MM.1S (cell line): Measurements from ENCODE around the gene PRKRA.
A peak's percentile ranks its signal among the peaks of the same experiment; 100 is the strongest.
"Not testable (repeated sequence)": the region's sequence is repeated elsewhere in the genome, so short reads cannot be mapped to it uniquely, and the experiment has no call there.

Source experiments
- DNase-seq: peaks from one replicate; pipeline ENCODE4 v3.0.0-alpha.2; 2015
- H2AFZ ChIP-seq: fragments of 300-600 bp; sonication (generic); 2 replicates; pipeline ENCODE4 v1.6.0; 2016; ENCODE audit warnings: antibody characterized with exemption, low read length
- H3F3A ChIP-seq: fragments of 300-600 bp; sonication (generic); 2 replicates; pipeline ENCODE4 v1.6.1; 2016; ENCODE audit warnings: mild to moderate bottlenecking, antibody characterized with exemption, low read length, moderate library complexity, mixed read lengths; ENCODE audit not compliant: insufficient read depth
- H3K27ac ChIP-seq: fragments of 300-600 bp; sonication (generic); 2 replicates; pipeline ENCODE4 v1.5.1; 2016; ENCODE audit warnings: mild to moderate bottlenecking, low read length
- H3K27me3 ChIP-seq: fragments of 300-600 bp; sonication (generic); replicated peaks from 2 replicates; pipeline ENCODE4 v1.6.0; 2016; ENCODE audit warnings: low read length; ENCODE audit not compliant: insufficient read depth
- H3K36me3 ChIP-seq: fragments of 300-600 bp; sonication (generic); replicated peaks from 2 replicates; pipeline ENCODE4 v1.6.1; 2016; ENCODE audit warnings: mild to moderate bottlenecking, low read length, mixed read lengths; ENCODE audit not compliant: insufficient read depth
- H3K4me1 ChIP-seq: fragments of 300-600 bp; sonication (generic); 2 replicates; pipeline ENCODE4 v1.6.1; 2016; ENCODE audit warnings: low read length, mixed read lengths
- H3K4me2 ChIP-seq: fragments of 300-600 bp; sonication (generic); 2 replicates; pipeline ENCODE4 v1.6.0; 2016; ENCODE audit warnings: low read depth, low read length
- H3K4me3 ChIP-seq: fragments of 300-600 bp; sonication (generic); 2 replicates; pipeline ENCODE4 v1.5.1; 2016; ENCODE audit warnings: low read length, mixed read lengths
- H3K79me2 ChIP-seq: fragments of 300-600 bp; sonication (generic); 2 replicates; pipeline ENCODE4 v1.6.1; 2016; ENCODE audit warnings: mixed run types, low read length, mixed read lengths
- H3K9ac ChIP-seq: fragments of 300-600 bp; sonication (generic); 2 replicates; pipeline ENCODE4 v1.6.1; 2016; ENCODE audit warnings: low read length, mixed read lengths
- H3K9me2 ChIP-seq: fragments of 300-600 bp; sonication (generic); replicated peaks from 2 replicates; pipeline ENCODE4 v1.6.1; 2016; ENCODE audit warnings: mild to moderate bottlenecking, low read length, mixed read lengths; ENCODE audit not compliant: insufficient read depth
- H3K9me3 ChIP-seq: fragments of 300-600 bp; sonication (generic); replicated peaks from 2 replicates; pipeline ENCODE4 v1.6.1; 2016; ENCODE audit warnings: mild to moderate bottlenecking, low read length, mixed read lengths; ENCODE audit not compliant: insufficient read depth
- H4K20me1 ChIP-seq: fragments of 300-600 bp; sonication (generic); 2 replicates; pipeline ENCODE4 v1.6.1; 2016; ENCODE audit warnings: mild to moderate bottlenecking, low read length, moderate library complexity, mixed read lengths; ENCODE audit not compliant: insufficient read depth
- EZH2 ChIP-seq: fragments of 300-600 bp; sonication (generic); optimal IDR thresholded peaks from 2 replicates; pipeline ENCODE3; 2017; ENCODE audit warnings: low read depth, mild to moderate bottlenecking, antibody characterized with exemption, low read length, mixed read lengths
- EZH2phosphoT487 ChIP-seq: fragments of 300-600 bp; sonication (generic); IDR thresholded peaks from 2 replicates; pipeline ENCODE4 v1.6.1; 2018; ENCODE audit warnings: antibody characterized with exemption, low read length
- TF ChIP-seq, protein P1 (sequence below): fragments of 300-600 bp; sonication (generic); IDR thresholded peaks from 2 replicates; pipeline ENCODE4 v1.5.1; 2016; ENCODE audit warnings: antibody characterized with exemption, low read length, mixed read lengths

Gene PRKRA

DNA sequence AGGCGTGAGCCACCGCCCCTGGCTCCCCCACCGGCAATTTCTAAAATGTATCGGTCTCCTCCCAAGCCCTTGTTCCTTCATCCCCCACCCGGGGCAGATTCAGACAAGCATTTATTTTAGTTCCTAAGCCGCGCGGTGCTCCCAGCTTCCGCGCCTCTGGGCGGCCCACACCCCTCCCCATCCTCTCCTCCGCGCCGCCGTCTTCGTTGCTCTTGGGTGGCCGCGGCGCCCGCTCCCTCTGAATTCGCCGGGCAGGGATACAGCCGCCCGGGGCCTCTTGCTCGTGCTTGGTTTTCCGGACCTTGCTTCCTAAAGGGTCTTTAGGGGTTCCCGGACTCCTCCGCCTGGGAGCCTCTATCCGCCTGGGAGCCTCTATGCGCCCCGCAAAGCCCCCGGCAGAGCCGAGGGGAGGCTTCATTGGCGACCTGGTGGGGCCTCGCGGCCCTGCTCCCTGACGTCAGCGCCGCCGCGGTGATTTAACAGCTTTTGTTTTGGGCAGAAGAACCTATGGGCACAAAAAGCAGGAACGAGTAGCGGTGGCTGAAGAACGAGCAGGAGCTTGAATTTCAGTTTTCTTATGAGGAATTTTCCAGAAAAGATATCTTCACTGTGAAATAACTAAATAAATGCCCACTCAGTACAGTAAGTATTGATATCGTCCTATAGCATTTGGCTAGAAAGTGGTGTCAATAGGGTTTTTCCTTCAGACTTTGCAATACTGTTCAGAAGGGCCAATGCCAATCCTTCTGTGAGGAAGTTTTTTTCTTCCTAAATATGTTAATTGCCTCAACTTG lies 37.3 kb downstream of the PRKRA start:
- Histone ChIP-seq H3K79me2 (no peaks in the 10 kb centered on the region), H2AFZ (peak overlapping the region; percentile 92), H3K4me2 (peak overlapping the region; percentile 48), H3K27ac (peak overlapping the region; percentile 80), H3K4me3 (peak overlapping the region; percentile 65), H3K9ac (peak overlapping the region; percentile 88), H3K27me3 (no peaks in the 10 kb centered on the region), H3K9me3 (no peaks in the 10 kb centered on the region), H3K36me3 (no peaks in the 10 kb centered on the region), H3K9me2 (no peaks in the 10 kb centered on the region), H4K20me1 (no peaks in the 10 kb centered on the region), H3K4me1 (peaks cover 5% of the 10 kb centered on the region; the same call in 1 of the 2 replicates), H3F3A (peaks cover 7% of the 10 kb centered on the region; the same call in 1 of the 2 replicates)
- TF ChIP-seq EZH2phosphoT487: no peak
- TF ChIP-seq EZH2: no peak
- TF ChIP-seq, protein P1, sequence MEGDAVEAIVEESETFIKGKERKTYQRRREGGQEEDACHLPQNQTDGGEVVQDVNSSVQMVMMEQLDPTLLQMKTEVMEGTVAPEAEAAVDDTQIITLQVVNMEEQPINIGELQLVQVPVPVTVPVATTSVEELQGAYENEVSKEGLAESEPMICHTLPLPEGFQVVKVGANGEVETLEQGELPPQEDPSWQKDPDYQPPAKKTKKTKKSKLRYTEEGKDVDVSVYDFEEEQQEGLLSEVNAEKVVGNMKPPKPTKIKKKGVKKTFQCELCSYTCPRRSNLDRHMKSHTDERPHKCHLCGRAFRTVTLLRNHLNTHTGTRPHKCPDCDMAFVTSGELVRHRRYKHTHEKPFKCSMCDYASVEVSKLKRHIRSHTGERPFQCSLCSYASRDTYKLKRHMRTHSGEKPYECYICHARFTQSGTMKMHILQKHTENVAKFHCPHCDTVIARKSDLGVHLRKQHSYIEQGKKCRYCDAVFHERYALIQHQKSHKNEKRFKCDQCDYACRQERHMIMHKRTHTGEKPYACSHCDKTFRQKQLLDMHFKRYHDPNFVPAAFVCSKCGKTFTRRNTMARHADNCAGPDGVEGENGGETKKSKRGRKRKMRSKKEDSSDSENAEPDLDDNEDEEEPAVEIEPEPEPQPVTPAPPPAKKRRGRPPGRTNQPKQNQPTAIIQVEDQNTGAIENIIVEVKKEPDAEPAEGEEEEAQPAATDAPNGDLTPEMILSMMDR: no peak
- DNase-seq: peak; percentile 77

DNA sequence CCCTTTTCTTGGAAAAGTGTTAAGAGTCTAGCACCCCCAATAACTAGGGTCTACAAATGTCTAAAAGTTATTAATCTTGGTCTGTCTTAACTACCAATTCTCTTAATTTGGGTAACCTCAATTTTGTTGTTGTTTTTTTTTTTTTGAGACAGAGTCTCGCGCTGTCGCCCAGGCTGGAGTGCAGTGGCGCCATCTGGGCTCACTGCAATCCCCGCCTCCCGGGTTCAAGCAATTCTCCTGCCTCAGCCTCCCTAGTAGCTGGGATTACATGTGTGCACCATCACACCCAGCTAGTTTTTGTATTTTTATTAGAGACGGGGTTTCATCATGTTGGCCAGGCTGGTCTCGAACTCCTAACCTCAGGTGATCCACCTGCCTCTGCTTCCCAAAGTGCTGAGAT lies 38.5 kb downstream of the PRKRA start:
- H3K4me2 ChIP-seq: peak overlapping the region; percentile 48; the same call in 1 of the 2 replicates
- H3K27ac ChIP-seq, H3K4me3 ChIP-seq, H3F3A ChIP-seq, H2AFZ ChIP-seq, H3K9me3 ChIP-seq, H3K4me1 ChIP-seq, H3K9me2 ChIP-seq, H3K9ac ChIP-seq, H3K36me3 ChIP-seq, DNase-seq, H3K27me3 ChIP-seq, H4K20me1 ChIP-seq, H3K79me2 ChIP-seq: not testable (repeated sequence)

- H3K27me3 ChIP-seq: no peaks in the 10 kb centered on the region
- H3K4me3 ChIP-seq: no peak overlapping the region
- no peaks in the 10 kb centered on the region for H3K9me2 ChIP-seq
- H3K9me3 ChIP-seq: no peaks in the 10 kb centered on the region
- no peaks in the 10 kb centered on the region for H3K79me2 ChIP-seq
- no peak overlapping the region for H3K4me2 ChIP-seq
- DNase-seq: no peak
- no peaks in the 10 kb centered on the region for H3K36me3 ChIP-seq
- no peak overlapping the region for H3K27ac ChIP-seq
- TF ChIP-seq EZH2phosphoT487 (no peak), EZH2 (no peak)
- TF ChIP-seq, protein P1: no peak
- H4K20me1 ChIP-seq: no peaks in the 10 kb centered on the region
- H2AFZ ChIP-seq: no peak overlapping the region
- peaks cover 5% of the 10 kb centered on the region; the same call in 1 of the 2 replicates for H3K4me1 ChIP-seq
- H3F3A ChIP-seq: peaks cover 7% of the 10 kb centered on the region; the same call in 1 of the 2 replicates
- H3K9ac ChIP-seq: no peak overlapping the region
Observed at GRCh38 chr2:178412047-178412446, 38.9 kb downstream of the PRKRA start.

GRCh38 chr2:178409261-178409660 lies 41.7 kb downstream of the PRKRA start:
- H3K27me3 ChIP-seq: no peaks in the 10 kb centered on the region
- no peak overlapping the region for H3K9ac ChIP-seq
- no peaks in the 10 kb centered on the region for H3K9me3 ChIP-seq
- H3K4me2 ChIP-seq: no peak overlapping the region
- no peaks in the 10 kb centered on the region for H4K20me1 ChIP-seq
- H2AFZ ChIP-seq: no peak overlapping the region
- TF ChIP-seq EZH2phosphoT487: no peak
- TF ChIP-seq EZH2: no peak
- TF ChIP-seq, protein P1: no peak
- no peak for DNase-seq
- peaks cover 14% of the 10 kb centered on the region for H3F3A ChIP-seq
- H3K79me2 ChIP-seq: no peaks in the 10 kb centered on the region
- H3K4me1 ChIP-seq: peaks cover 11% of the 10 kb centered on the region
- H3K9me2 ChIP-seq: no peaks in the 10 kb centered on the region
- no peak overlapping the region for H3K27ac ChIP-seq
- no peak overlapping the region for H3K4me3 ChIP-seq
- no peaks in the 10 kb centered on the region for H3K36me3 ChIP-seq
